Activated CD4-positive, alpha-beta T cell treated with anti-CD3 and anti-CD28 coated beads, Interleukin-10, Interleukin-2, amounts not matched to agents 100 ng/mL and 50 ng/mL, durations not matched to agents 16 hours and 8 hours (primary cell): ENCODE data around the gene BOD1.
A peak's percentile ranks its signal among the peaks of the same experiment; 100 is the strongest.

Experiments used
- DNase-seq: peaks from one replicate; pipeline ENCODE4 v3.0.0-alpha.2; 2020

Gene BOD1

DNA sequence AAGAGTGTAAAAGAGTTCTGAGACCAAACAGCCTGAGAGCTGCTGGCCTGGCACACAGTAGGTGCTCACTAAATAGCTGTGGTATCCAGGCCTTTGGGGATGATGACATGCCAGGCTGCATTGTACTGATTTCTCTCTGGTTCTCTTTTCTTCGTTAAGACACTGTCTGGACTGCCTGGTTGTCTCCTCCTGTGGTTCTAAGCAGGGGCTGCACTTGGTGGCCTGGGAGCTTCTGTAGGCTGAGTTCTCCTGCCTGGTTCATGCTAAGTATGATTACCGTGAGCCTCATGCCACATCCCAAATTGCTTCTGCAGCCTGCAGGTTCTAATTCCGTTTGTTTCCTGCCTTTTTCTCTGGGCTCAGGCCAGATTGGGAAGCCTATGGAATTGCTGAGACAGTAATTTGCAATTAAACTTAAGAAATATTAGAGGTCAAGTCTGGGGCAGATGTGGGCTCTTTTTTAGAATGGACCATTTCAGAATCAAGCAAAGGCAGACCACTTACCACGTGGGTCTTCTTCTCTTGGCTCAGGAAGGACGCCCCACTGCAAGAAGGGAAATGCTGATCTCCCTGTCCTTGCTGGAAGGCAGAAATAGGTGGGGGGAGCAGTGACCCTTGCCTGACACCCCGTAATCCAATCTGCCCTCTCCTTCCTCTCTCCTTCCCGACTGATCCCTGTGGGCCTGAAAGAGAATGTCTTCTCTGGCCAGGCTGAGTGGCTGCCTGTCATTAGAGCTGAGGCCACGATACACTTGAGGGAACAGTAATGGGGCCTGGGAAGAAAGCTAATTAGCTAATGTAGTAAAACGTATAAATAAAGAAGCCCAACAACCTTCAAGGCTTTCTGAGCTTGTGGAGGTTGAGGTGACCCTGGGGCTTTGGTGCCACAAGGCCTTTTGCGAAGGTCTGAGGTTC lies 21.9 kb upstream of the BOD1 start:
- DNase-seq, result no peak

DNA sequence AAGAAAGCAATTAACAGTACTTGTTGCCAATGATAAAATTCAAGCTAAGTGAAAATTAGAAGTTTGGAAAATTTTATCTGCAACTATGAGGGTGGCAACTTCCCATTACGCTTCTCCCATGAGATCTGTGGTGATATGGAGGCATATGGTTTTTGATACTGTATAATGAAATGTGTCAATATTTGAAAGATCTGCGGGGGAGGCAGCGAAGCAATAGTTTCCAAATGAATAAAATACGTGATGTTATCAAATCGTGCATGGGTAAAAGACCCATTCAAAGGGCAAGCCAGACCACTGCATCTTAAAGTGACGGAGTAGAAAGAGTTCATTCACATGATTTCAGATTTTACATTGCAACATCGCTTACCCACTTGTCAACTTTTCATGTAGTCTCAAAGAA lies 20.9 kb upstream of the BOD1 start:
- peak; percentile 7 for DNase-seq

DNA sequence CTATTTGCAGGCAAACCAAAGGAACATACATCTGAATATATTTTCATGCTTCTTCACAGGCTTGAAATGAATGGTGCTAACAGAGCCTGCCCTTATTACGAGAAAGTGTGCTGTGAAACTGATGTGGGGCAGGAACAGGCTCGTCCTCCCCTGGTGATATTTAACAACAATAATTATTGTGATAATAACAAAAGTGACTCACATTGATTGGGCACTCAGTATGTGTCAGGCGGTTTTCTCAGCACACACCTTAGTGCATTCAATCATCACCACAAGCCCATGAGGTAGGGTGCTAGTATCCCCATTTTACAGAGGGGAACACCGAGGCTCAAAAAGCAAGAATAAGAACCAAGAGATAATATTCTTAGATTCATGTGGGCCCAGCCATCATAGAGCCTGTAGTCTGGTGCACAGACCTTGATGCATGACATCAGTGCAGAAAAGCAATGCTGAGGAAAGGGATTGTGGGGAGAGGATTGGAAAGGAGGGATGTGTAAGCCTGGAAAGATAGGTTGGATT lies 18.1 kb upstream of the BOD1 start:
- DNase-seq, result no peak

DNA sequence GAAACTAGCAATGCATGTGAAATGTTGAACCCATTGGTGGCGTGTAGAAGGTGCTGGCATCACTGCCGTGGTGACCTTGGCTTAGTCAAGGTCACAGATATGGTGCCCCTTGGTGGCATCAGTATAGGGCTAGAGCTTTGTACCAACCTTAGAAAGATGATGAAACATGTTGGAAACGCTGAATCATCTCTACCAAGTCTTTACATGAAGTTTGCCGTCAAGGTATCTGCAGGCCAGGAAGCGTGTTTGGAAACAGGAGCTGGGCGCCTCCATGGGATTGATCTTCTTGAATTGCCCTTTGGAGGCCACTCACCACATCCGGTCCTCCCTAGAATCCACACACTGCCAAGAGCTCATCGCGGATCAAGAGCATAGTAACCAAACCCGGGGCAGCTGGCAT lies 16.9 kb upstream of the BOD1 start:
- DNase-seq, result no peak

- DNase-seq, result no peak
These were observed 15.0 kb upstream of the BOD1 start for GRCh38 chr5:173631478-173631877.

DNA sequence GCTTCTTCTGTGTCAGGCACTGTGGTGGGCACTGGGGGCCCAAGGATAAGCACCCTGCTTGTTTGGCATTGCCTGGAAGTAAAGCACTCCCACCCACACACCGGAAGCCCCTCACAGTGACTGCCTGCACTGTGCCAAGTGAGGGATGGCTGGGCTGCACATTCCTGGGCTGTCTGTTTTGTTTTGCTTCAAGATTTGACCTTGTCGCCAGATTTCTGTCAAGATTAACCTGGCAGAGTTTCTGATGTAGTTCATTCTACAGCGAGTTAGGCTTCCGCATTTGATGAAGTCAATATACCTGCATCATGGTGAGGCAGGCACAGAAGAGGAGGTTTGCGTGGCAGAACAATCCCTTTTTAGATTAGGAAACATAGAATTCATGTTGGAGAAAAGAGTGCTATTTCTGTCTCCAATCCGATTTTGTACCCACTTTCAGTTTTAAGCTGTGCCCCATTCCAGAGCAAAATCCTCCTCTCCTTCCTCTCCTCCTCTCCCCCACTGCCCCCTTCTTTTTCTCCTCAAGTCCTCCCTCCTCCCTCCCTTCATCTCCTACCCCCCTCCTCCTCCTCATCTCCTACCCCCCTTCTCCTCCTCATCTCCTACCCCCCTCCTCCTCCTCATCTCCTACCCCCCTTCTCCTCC lies 14.4 kb upstream of the BOD1 start:
- no peak for DNase-seq

DNA sequence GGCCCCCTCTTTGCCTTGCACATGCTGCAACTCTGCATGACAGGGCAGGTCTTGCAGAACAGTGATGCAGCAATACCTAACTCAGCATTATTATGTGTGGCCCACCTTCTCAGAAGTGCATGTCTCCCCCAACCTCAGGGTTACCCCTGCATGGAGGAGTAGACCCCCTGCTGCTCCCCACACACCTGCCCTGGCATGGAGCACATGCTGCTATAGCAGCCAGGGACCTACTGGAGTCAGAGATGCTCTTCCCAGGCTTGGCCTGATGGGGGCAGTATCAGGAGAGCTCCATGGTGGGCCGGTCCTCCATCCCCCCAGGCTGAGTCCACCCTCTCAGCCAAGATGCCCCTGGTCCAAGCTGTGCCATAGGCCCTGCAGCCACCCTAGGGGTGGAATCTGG lies 13.2 kb upstream of the BOD1 start:
- DNase-seq, result peak; percentile 10

DNA sequence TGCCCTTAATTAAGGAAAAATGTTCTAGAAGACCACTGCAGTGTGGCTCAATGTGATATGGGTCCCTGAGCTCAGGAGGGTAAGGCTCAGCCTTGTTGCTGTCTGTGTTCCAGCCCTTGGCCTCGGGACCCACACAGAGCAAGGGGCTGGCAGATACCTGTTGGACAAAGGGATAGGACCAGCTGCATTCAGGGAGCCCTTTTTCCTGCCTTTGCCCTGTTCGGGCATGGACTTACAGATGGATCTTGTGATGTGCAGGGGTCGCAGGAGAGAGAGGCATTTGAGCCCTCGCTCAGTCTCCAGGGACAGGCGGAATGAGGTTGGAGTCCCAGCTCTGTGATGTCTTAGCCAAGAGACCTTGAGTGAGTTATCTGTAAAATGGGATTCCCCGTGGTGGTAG lies 12.1 kb upstream of the BOD1 start:
- DNase-seq, result no peak

DNA sequence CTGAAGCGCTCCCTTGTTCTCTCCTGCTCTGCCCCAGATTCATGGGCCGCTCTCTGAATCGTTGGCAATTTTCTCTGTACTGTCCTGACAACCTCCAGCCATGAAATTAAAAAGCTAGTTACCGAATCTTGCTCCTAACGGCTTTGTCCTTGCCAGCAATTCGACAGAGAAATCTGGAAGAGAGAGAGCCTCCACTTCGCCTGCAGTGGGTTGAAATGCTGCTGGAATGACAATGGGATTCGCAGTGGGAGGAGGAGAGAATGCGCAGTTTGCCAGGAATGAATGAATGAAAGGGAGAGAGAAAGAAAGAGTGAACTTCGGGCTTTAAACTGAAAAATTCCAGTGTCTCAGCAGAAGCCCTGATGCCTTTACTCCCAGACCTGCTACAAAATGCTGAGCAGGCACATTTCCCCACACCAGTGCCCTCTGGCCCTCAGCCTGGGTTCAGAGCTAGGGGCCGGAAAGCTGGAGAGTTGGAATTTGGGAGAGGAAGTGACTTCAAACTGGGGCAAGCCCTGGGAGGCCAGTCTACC lies 11.5 kb upstream of the BOD1 start:
- no peak for DNase-seq

- no peak for DNase-seq
These were observed 10.8 kb upstream of the BOD1 start for GRCh38 chr5:173627271-173627670.

GRCh38 chr5:173626505-173626820 lies 10.0 kb upstream of the BOD1 start:
- DNase-seq, result no peak

DNA sequence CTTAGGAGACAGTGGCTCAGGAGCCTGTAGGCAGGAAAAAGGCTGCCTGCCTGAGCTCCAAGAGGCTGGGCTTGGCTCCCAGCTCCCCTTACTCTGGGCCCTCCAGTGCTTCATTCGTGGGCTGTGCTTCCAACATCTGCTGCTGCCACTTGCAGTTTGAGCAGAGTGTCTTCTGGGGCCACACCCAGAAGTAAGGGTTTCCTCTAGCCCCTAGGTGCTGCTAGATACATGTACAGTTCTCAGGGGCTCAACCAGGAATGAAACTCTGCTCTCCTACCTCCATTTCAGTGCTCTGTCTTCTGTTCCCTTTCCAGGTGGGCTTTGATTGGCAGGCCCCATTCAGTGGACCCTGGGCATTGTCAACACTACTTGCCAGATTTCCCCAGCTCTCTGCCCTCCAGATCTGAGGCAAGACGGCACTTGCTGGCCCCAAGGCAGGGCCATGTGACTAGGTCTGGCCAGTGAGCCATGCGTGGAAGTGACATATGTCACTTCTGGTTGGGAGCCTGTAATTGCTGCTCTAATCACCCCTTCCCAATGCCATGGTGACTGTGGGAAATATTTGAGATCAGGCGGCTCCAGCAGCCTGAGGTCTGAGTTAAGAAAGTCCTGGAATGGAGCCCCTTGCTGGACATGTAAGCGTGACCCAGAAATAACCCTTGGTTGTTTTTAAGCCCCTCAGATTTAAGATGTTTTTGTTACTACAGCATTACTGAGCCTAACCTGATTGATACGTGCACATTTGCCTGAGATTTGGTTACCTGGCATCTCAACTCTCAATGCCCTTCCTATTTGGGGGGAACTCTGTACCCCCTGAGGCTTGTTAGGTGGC lies 9.4 kb upstream of the BOD1 start:
- no peak for DNase-seq

DNA sequence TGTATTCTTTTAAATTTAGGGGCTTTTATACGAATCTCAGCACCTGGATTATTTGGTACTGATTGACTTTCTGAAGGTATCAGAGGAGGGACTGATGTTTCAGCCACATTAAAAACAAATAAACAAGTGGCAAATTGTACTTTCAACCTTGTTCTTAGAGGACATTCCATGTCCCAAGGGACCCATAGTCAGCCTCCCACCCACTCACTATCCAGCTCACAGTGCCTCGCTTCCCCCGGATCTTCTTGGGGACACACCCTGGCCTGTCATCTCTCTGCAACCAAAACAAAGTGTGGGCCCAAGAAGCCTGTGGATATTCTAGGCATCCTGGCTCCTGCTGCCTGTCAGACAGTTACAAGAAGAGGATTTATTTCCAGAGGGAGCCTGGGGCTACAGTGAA lies 8.8 kb upstream of the BOD1 start:
- DNase-seq, result no peak

DNA sequence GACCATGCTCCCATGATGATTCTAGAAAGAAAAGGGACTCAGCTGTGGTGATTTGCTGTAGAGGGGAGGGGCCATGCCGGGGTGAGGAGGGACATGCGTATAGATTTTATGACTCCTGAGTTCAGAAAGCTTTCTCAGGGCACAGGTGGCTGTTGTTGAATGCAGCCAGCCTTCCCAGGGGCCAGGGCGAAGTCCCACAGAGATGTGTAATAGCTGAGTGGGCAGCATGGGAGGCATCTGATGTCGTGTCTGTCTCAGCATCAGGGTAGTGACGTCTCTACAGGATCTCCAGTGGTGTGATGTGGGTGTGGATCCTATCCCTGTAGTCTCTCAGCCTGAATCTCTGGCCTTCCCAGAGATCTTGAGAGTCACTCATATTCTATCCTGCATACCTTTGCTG lies 7.8 kb upstream of the BOD1 start:
- DNase-seq, result no peak

DNA sequence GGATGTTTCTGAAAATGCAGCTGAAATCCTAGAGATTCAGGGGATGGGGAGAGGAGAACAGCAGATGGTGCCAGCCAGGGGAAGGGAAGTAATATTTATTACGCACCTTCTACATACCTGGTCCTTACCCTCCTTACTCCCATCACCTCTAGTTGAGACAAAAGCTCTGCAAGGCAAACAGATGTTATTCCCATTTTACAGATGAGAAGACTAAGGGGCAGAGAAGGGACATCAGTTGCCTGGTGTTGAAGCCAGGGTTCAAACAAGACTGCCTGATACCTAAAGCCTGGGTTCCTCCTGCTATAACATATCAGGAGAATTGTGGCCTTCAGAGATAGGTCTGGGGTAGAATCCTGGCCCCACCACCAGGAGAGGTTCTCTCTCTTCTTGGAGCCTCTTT lies 7.3 kb upstream of the BOD1 start:
- no peak for DNase-seq

GRCh38 chr5:173623296-173623771 lies 6.9 kb upstream of the BOD1 start:
- DNase-seq, result no peak

DNA sequence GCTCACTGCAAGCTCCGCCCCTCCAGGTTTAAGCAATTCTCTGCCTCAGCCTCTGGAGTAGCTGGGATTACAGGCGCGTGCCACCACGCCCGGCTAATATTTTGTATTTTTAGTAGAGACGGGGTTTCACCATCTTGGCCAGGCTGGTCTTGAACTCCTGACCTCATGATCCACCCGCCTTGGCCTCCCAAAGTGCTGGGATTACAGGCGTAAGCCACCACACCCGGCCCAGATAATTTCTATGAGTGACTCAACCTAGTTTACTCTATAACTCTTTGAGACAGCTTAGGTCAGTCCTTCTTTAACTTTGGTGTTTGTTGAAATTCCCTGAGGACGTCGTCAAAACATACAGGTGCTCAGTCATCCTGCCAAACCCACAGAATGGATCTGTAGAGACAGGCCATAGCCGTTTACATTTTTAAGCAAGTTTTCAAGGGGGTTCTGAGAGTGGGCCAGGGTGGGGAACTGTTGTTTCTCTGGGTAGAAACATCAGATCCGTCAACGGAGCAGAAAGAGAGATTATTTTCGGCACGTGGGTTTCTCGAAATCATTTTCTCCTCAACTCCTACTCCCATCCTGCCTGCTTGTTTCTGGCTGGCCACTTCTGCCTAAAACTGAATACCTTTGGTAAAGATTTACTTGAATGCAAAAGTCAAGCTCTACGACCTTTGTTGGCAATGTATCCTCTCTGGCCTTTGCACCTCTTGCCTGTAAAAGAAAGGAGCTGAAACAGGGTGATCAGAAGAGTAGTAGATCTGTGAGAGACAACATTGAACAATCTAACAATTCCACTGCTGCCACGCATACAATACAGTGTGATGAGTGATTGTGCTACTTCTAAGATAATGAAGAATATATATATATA lies 6.0 kb upstream of the BOD1 start:
- no peak for DNase-seq

- no peak for DNase-seq
These were observed 4.3 kb upstream of the BOD1 start for GRCh38 chr5:173620784-173621183.

DNA sequence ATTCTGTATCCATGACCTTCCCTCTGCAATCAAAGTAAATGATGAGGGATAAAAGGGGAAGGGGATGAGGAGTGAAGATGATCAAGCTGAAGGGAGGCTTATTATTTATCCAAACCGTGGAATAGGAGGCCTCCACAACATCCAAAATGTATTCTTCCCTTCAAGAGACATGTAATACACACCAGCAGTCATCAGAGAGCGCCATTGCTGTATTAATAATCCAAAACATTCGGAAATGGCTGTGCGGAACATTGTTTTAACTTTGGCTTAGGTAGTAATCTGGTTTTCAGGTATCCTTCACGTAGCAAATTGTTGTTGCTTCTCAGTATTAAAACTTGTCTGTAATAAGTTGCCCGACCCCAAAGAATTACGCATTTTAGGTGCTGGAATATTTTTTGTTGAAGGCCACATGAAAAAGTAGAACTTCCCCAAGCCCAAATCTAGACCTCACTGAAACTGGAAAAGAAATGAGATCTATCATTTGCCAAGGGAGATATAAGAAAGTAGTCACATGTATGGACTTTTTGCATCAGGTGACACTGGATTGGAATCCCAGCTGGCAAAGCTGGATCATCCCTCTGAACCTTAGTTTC lies 2.6 kb upstream of the BOD1 start:
- DNase-seq, result peak; percentile 56

DNA sequence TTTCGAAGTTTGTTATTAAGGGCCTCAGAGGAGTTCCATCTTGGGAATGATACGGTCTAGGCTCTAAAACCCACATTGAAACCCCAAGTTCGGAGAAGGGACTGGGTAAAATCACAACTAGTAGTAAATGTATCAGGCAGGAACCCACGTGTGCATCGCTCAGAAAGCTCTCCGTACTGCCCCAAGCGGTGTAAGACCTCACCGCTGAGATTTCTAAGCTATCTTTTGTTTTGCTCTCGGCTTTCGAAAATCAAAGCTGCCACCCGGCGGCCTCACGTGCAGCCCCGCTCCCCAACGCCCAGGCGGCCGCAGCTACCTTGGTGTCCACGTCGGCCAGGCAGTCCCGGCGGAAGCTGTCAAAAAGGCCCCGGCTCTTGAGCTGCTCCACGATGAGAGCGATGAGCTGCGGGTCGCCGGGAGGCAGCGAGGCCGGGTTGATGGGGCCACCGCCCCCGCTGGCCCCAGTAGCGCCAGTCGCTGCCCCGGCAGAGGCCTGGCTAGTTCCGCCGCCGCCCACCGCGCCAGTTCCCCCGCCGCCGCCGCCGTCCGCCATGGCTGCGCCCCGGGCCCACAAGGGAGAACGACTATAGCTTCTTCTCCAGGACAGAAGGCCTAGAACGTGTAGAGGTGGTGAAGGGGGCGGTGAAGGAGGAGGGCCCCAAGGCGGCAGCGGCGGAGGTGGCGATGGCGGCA lies 420 bp downstream of the BOD1 start:
- peak; percentile 83 for DNase-seq

GRCh38 chr5:173614591-173614990 lies 1.9 kb downstream of the BOD1 start:
- no peak for DNase-seq
